H1 (cell line): ENCODE results near the gene PPP1CB. TPM values are rescaled to one million over a fixed set of nuclear protein-coding genes. Genes with fewer than 3 reads are reported as not detected.

Experiments
- CTCF ChIA-PET: fragments of 300-600 bp; sonication (Branson Sonifier 250); formaldehyde crosslinking; loops from one replicate; lab custom pipeline; 2021; ENCODE audit not compliant: partially characterized antibody; lab: Charles Lee
- POLR2A ChIA-PET: fragments of 300-600 bp; sonication (Branson Sonifier 250); formaldehyde crosslinking; loops from one replicate; lab custom pipeline; 2021; ENCODE audit warnings: inconsistent platforms; ENCODE audit not compliant: partially characterized antibody; lab: Charles Lee
- DNase-seq, 2 experiments: peaks; one replicate each; pipeline versions ENCODE4 v3.0.0 to v3.0.0-alpha.2; 2010 to 2022; ENCODE audit warnings: low spot score in 2 of 2, low read depth in 1 of 2, mixed read lengths in 1 of 2
- FAIRE-seq: peaks from 2 replicates; lab custom pipeline; 2011; peaks lifted over from hg19 to GRCh38; lab: Jason Lieb, UNC
- H2AFZ ChIP-seq: 2 replicates; pipeline ENCODE4 v1.8.1; 2012; ENCODE audit warnings: low read length, inconsistent platforms
- H2AK5ac ChIP-seq: 2 replicates; pipeline ENCODE4 v1.6.1; 2013; ENCODE audit warnings: low read depth, low read length
- H2BK120ac ChIP-seq: replicated peaks from 2 replicates; pipeline ENCODE3; 2013; ENCODE audit warnings: low read depth, low read length, inconsistent platforms
- H2BK12ac ChIP-seq: 2 replicates; pipeline ENCODE4 v1.6.1; 2013; ENCODE audit warnings: low read depth, low read length
- H2BK15ac ChIP-seq: 2 replicates; pipeline ENCODE4 v1.6.1; 2013; ENCODE audit warnings: low read length
- H2BK20ac ChIP-seq: 2 replicates; pipeline ENCODE4 v1.6.1; 2013; ENCODE audit warnings: low read length
- H2BK5ac ChIP-seq: 2 replicates; pipeline ENCODE4 v1.6.1; 2013; ENCODE audit warnings: low read depth, low read length
- H3K14ac ChIP-seq: 2 replicates; pipeline ENCODE4 v1.6.1; 2013; ENCODE audit warnings: inconsistent platforms; ENCODE audit not compliant: insufficient read length
- H3K18ac ChIP-seq: 2 replicates; pipeline ENCODE4 v1.6.1; 2013; ENCODE audit warnings: low read length; ENCODE audit errors: extremely low read depth
- H3K23ac ChIP-seq: 2 replicates; pipeline ENCODE4 v1.6.1; 2013; ENCODE audit warnings: inconsistent platforms; ENCODE audit not compliant: insufficient read length
- H3K23me2 ChIP-seq: 2 replicates; pipeline ENCODE4 v1.6.1; 2013; ENCODE audit warnings: low read depth, low read length
- H3K27ac ChIP-seq: 2 replicates; pipeline ENCODE4 v1.6.1; 2011; ENCODE audit warnings: low read depth, low read length, inconsistent platforms
- H3K27me3 ChIP-seq, 4 experiments: replicated peaks in 1 of 4; 1 replicate in 1 of 4; 2 replicates in 3 of 4; pipeline versions ENCODE4 v1.6.1 to v1.8.1; 2011 to 2013; ENCODE audit warnings: low read length in 3 of 4, mild to moderate bottlenecking in 3 of 4, inconsistent platforms in 2 of 4, mixed read lengths in 2 of 4, moderate library complexity in 1 of 4; ENCODE audit not compliant: control insufficient read depth in 3 of 4, insufficient read depth in 3 of 4; ENCODE audit errors: extremely low read depth in 1 of 4
- H3K36me3 ChIP-seq, 4 experiments: 2 replicates each; pipeline versions ENCODE4 v1.6.1 to v1.8.1; 2011 to 2013; ENCODE audit warnings: mild to moderate bottlenecking in 4 of 4, low read length in 3 of 4, moderate library complexity in 2 of 4, control low read depth in 1 of 4, inconsistent platforms in 1 of 4; ENCODE audit not compliant: insufficient read depth in 4 of 4, control insufficient read depth in 2 of 4
- H3K4ac ChIP-seq: replicated peaks from 2 replicates; pipeline ENCODE3; 2013; ENCODE audit warnings: low read length, low read depth, mixed read lengths, inconsistent platforms; ENCODE audit not compliant: insufficient read length
- H3K4me1 ChIP-seq, 4 experiments: replicated peaks in 1 of 4; 1 replicate in 1 of 4; 2 replicates in 3 of 4; pipeline versions ENCODE4 v1.6.1 to v1.8.1; 2011 to 2013; ENCODE audit warnings: low read length in 3 of 4, inconsistent platforms in 2 of 4, mixed read lengths in 1 of 4; ENCODE audit not compliant: insufficient read depth in 4 of 4, control insufficient read depth in 3 of 4
- H3K4me2 ChIP-seq, 2 experiments: 2 replicates each; pipeline versions ENCODE4 v1.6.1 to v1.8.1; 2011 to 2013; ENCODE audit warnings: low read depth in 2 of 2, low read length in 2 of 2, control low read depth in 1 of 2, inconsistent platforms in 1 of 2, mild to moderate bottlenecking in 1 of 2; ENCODE audit not compliant: insufficient read depth in 1 of 2
- H3K4me3 ChIP-seq, 4 experiments: fragments of 200-600, 300-600 bp in 1 of 4; sonication (generic), shearing (Covaris generic), sonication (Bioruptor Twin) in 1 of 4; 2 replicates each; pipeline versions ENCODE4 v1.5.1 to v1.8.1; 2011 to 2016; ENCODE audit warnings: low read length in 4 of 4, low read depth in 3 of 4, control low read depth in 2 of 4, inconsistent platforms in 2 of 4, mild to moderate bottlenecking in 2 of 4, mixed read lengths in 1 of 4, moderate library complexity in 1 of 4; ENCODE audit not compliant: insufficient read depth in 2 of 4; ENCODE audit errors: extremely low read depth in 1 of 4
- H3K56ac ChIP-seq: replicated peaks from 2 replicates; pipeline ENCODE3; 2013; ENCODE audit warnings: low read depth, mild to moderate bottlenecking, mixed read lengths, low read length, inconsistent platforms; ENCODE audit not compliant: insufficient read length
- H3K79me1 ChIP-seq: 2 replicates; pipeline ENCODE4 v1.6.1; 2013; ENCODE audit warnings: low read depth, low read length, control low read depth
- H3K79me2 ChIP-seq, 2 experiments: 2 replicates each; pipeline versions ENCODE4 v1.6.1 to v1.8.1; 2012 to 2013; ENCODE audit warnings: low read length in 2 of 2, mild to moderate bottlenecking in 2 of 2, inconsistent platforms in 1 of 2; ENCODE audit not compliant: insufficient read depth in 2 of 2, control insufficient read depth in 1 of 2
- H3K9ac ChIP-seq, 4 experiments: replicated peaks in 1 of 4; 1 replicate in 1 of 4; 2 replicates in 3 of 4; pipeline versions ENCODE4 v1.6.1 to v1.8.1; 2011 to 2013; ENCODE audit warnings: low read depth in 3 of 4, low read length in 3 of 4, control low read depth in 2 of 4, mild to moderate bottlenecking in 2 of 4, moderate library complexity in 2 of 4, inconsistent platforms in 1 of 4; ENCODE audit errors: extremely low read depth in 1 of 4
- H3K9me3 ChIP-seq, 2 experiments: 2 replicates each; pipeline versions ENCODE4 v1.6.1 to v1.8.1; 2012 to 2013; ENCODE audit warnings: mild to moderate bottlenecking in 2 of 2, moderate library complexity in 2 of 2, control low read depth in 1 of 2, inconsistent platforms in 1 of 2, low read depth in 1 of 2, low read length in 1 of 2, mixed read lengths in 1 of 2; ENCODE audit not compliant: insufficient read depth in 2 of 2
- H4K20me1 ChIP-seq, 2 experiments: replicated peaks in 1 of 2; 2 replicates each; pipeline versions ENCODE3 to v1.8.1; 2011 to 2013; ENCODE audit warnings: inconsistent platforms in 2 of 2, low read length in 2 of 2, mild to moderate bottlenecking in 1 of 2; ENCODE audit not compliant: insufficient read depth in 2 of 2, control insufficient read depth in 1 of 2
- H4K5ac ChIP-seq: 2 replicates; pipeline ENCODE4 v1.6.1; 2013; ENCODE audit warnings: low read length, low read depth, mixed read lengths, inconsistent platforms; ENCODE audit not compliant: insufficient read length
- H4K8ac ChIP-seq: 2 replicates; pipeline ENCODE4 v1.8.0; 2013; ENCODE audit warnings: mild to moderate bottlenecking, moderate library complexity, low read length, inconsistent platforms; ENCODE audit not compliant: insufficient read depth; ENCODE audit errors: extremely low read depth
- H4K91ac ChIP-seq: replicated peaks from 2 replicates; pipeline ENCODE3; 2013; ENCODE audit warnings: low read length, mixed read lengths, inconsistent platforms; ENCODE audit not compliant: insufficient read length
- JUN ChIP-seq: IDR thresholded peaks from 2 replicates; pipeline ENCODE4 v1.6.1; 2011; ENCODE audit warnings: low read depth, mild to moderate bottlenecking, improper control_type of control experiment, low read length
- RBBP5 ChIP-seq: IDR thresholded peaks from 2 replicates; pipeline ENCODE4 v1.7.1; 2012; ENCODE audit warnings: low read depth, mild to moderate bottlenecking, inconsistent platforms, low read length, moderate library complexity, borderline replicate concordance
- SAP30 ChIP-seq: fragments of 300-600 bp; sonication (generic); IDR thresholded peaks from 2 replicates; pipeline ENCODE4 v1.7.1; 2012; ENCODE audit warnings: low read length, moderate library complexity, mild to moderate bottlenecking, inconsistent platforms; ENCODE audit not compliant: insufficient read depth, insufficient replicate concordance
- YY1 ChIP-seq: IDR thresholded peaks from 2 replicates; pipeline ENCODE4 v1.6.1; 2011; ENCODE audit warnings: low read depth, mild to moderate bottlenecking, low read length
- WGBS, 2 experiments: shearing (Covaris generic) in 1 of 2; methylation state at CpG; one replicate each; pipeline versions ENCODE4 v1.1.6 to v1.1.7; 2013 to 2015; ENCODE audit warnings: low lambda C conversion rate in 2 of 2, mixed read lengths in 2 of 2, inconsistent platforms in 1 of 2, low coverage in 1 of 2, missing lambda C conversion rate in 1 of 2; ENCODE audit not compliant: insufficient replicate concordance in 2 of 2, insufficient coverage in 1 of 2, insufficient read length in 1 of 2; ENCODE audit errors: extremely low coverage in 1 of 2, missing lambda C conversion rate in 1 of 2; 5-methylcytosine and 5-hydroxymethylcytosine counted together
- polyA plus RNA-seq, 7 experiments: library from polyadenylated mRNA; depleted of rRNA in 3 of 7; stranded (reverse) in 5 of 7; unstranded in 2 of 7; fragments of >200 nt in 5 of 7; fragments of 200-250 nt in 2 of 7; gene quantifications; 1 replicate in 5 of 7; 2 replicates in 1 of 7; 4 replicates in 1 of 7; pipeline versions ENCODE4 v1.2.1 to v1.2.3, GENCODE V29; 2011 to 2013; ENCODE audit warnings: missing spikeins in 2 of 7, mixed read lengths in 2 of 7
- total RNA-seq: library from RNA; stranded (reverse); fragmentation: NEBNext Ultra II Directional; extraction: Animal tissue kit (Norgen Biotek cat#: 25700); gene quantifications from 2 replicates; pipeline ENCODE4 v1.2.1, GENCODE V29; 2021

The PPP1CB gene
- total and polyA plus RNA-seq, 2 of the 8 experiments (the other 6 are each of a cell fraction or from before 2014, with no cell fraction given): 30.7 to 158 TPM

DNA sequence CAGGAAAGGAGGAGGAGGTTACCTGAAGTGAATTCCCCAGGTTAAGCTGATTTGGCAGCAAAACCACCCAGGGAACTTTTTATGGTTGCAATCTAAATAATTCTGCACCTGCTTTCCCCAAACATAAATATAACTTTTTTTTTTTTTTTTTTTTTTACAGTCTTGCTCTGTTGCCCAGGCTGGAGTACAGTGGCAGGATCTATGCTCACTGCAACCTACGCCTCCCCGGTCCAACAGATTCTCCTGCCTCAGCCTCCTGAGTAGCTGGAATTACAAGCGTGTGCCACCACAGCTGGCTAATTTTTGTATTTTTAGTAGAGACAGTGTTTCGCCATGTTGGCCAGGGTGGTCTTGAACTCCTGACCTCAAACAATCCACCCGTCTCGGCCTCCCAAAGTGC, 16.1 kb upstream of the PPP1CB start:
- WGBS, 2 experiments: 76% methylated on average over 6 of the region's 6 CpGs; no CpG with 5 or more reads in 1 of the 2 experiments
- no peak for TF ChIP-seq YY1
- TF ChIP-seq RBBP5: no peak
- TF ChIP-seq JUN: no peak
- no peak for TF ChIP-seq SAP30

More for the DNA sequence above, 16.1 kb upstream of the PPP1CB start:
- Histone ChIP-seq H3K56ac (no peak overlapping the region), H3K27ac (no peak overlapping the region), H2BK12ac (no peak overlapping the region), H4K91ac (no peak overlapping the region), H3K4me3 (no peak overlapping the region), H2BK20ac (no peak overlapping the region), H3K14ac (no peak overlapping the region), H2BK5ac (no peak overlapping the region), H3K23me2 (no peaks in the 10 kb centered on the region), H3K36me3 (no peaks in the 10 kb centered on the region), H2AFZ (no peak overlapping the region), H3K23ac (no peak overlapping the region), H3K4me2 (no peak overlapping the region), H4K20me1 (no peaks in the 10 kb centered on the region), H3K27me3 (no peaks in the 10 kb centered on the region), H2AK5ac (no peak overlapping the region), H3K4ac (no peak overlapping the region), H3K79me2 (no peaks in the 10 kb centered on the region), H3K18ac (no peak overlapping the region), H3K79me1 (no peaks in the 10 kb centered on the region), H3K9me3 (peaks cover 3 to 7% of the 10 kb centered on the region in 2 experiments; a peak in 3 of 4 replicates), H3K4me1 (no peaks in the 10 kb centered on the region), H3K9ac (no peak overlapping the region), H2BK120ac (no peak overlapping the region), H4K5ac (no peak overlapping the region), H2BK15ac (no peak overlapping the region), H4K8ac (no peak overlapping the region)
- no peak for DNase-seq
- ChIA-PET CTCF (interaction anchor here (1.4 kb wide), 1 partner anchor 141 kb away, joined by 3 read pairs; no protein-coding TSS in a partner anchor), POLR2A (interaction anchor here (0.6 to 1.4 kb wide), 2 partner anchors 16 to 89 kb away, joined by 4 to 5 read pairs; partner anchors contain the start of gene PPP1CB)
- FAIRE-seq: no peak
